Islet of Langerhans (tissue), 1 donor: ENCODE data around the gene ST3GAL4.
"Not testable (repeated sequence)": the region's sequence is repeated elsewhere in the genome, so short reads cannot be mapped to it uniquely, and the experiment has no call there.

Experiments
- FAIRE-seq: peaks from one replicate; lab custom pipeline; 2011; peaks lifted over from hg19 to GRCh38; lab: Jason Lieb, UNC

ST3GAL4 gene

GRCh38 chr11:126347751-126348668, 7.5 kb upstream of the ST3GAL4 start:
- FAIRE-seq: no peak

GRCh38 chr11:126348806-126349582, 6.5 kb upstream of the ST3GAL4 start:
- FAIRE-seq: no peak

- no peak for FAIRE-seq
These were observed 4.7 kb upstream of the ST3GAL4 start for GRCh38 chr11:126350836-126351235.

GRCh38 chr11:126352163-126352562, 3.3 kb upstream of the ST3GAL4 start:
- no peak for FAIRE-seq

GRCh38 chr11:126352934-126353801, 2.3 kb upstream of the ST3GAL4 start:
- no peak for FAIRE-seq

DNA sequence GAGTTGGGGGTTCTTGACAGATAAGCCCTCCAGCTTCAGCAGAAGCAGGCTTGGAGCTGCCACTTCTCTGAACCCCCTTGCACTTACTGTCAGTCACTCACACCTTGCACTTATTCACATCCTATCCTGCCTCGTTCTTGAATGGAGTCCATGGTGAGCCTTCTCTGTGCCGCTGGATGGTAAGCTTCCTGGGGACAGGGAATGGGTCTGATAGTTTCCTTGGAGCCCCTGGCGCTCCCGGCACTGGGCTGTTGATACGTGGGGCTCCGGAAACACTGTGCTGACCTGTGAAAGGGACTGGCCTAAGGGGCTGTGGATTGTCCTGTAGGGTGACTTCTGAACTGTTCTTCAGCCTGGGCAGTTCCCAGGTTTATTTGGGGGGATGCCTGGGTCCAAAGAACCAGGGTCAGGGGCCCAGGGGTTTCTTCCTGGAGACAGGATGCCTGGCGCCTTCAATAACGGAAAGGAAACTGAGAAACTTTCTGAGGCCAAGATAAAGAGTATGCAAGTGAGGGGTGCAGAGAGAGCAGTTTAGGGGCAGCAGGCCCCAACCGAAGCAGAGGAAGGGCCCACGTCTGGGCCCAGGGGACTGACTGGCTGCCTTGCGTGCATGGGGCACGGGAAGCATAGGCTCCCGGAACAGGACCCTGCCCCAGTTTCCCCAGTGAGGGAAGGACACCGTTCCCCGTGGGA, 709 bp upstream of the ST3GAL4 start:
- no peak for FAIRE-seq

DNA sequence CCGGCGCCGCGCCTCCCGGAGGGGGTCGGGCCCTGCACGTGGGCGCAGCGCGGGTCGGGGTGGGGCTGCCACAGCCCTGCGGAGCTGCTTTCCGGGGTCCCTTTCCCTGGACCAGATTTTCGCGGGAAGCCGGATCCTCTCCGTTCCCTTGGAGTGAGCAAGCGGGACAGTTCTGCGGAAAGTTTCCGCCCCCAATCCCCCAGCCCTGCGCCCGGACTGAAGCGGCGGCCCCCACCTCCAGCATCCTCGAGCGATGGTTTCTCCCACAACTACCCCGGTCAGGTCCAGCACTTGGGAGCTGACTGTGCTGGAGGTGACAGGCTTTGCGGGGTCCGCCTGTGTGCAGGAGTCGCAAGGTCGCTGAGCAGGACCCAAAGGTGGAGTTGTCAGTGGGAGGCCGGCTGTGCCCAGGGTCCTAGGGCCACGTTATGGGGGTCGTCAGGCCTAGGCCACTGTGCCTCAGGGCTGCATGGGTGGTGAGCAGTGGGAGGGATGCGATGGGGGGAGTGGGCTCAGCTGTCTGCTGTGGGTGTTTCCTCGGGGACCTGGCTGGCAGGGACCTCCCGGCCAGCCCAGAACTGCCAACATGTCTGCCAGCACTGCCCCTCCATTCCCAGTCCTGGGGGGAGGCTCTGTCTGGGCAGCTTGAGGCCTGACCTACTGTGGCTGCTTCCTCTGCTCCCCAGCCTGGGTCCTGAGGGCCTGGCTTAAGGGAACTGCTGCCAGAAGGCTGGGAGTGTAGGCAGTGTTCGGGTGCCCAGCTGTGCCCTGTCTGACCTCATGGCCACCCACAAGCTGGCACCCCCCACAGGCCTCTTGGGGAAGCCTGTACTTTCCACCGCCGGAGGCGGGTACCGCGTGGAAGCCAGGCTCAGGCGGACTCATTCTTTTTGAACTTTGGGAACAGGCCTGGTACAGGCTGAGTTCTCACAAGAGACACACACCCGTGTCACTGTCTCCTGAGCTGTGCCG, 726 bp downstream of the ST3GAL4 start:
- FAIRE-seq: no peak

DNA sequence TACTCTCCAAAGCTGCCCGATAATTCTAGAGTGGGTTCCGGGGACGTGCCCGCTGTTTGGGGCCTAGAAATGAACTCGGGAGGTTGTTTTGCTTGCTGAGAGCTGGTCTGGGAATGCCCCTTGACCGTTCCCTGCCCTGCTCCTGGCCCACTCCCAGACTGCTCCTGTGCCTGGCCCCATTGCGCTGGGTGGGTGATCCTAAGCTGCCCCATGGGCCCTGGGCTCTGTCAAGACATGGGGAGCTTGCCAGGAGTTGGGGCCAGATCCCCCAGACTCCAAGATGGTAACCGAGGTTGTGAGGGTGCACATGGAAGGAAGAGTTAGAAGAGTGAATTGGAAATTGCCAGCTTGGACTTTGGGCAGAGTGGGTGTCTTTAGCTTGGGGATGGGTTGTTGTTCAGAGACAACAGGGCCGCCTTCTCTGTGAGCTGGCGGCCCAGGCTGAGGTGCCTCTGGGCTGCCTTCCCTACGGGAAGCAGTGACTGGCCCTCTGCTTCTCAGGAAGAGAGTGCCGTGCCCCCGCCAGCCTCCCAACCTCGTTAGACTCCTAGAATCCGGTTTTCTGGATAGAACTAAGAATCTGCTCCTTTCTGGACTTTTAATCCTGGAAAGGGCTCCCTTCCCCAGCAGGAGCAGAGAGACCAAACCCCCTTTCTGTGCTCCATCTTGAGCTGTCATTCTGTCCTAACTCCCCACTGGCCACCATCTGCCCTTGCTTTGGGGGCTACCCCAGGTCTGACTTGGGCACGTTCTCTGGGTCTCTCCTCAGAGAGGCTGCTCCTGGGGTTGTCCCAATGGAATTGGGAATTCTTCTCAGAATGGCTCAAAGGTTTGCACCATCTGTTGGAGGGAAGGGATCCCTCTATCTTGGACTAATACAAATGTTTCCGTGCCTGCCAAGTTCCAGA, 1.8 kb downstream of the ST3GAL4 start:
- FAIRE-seq: no peak

DNA sequence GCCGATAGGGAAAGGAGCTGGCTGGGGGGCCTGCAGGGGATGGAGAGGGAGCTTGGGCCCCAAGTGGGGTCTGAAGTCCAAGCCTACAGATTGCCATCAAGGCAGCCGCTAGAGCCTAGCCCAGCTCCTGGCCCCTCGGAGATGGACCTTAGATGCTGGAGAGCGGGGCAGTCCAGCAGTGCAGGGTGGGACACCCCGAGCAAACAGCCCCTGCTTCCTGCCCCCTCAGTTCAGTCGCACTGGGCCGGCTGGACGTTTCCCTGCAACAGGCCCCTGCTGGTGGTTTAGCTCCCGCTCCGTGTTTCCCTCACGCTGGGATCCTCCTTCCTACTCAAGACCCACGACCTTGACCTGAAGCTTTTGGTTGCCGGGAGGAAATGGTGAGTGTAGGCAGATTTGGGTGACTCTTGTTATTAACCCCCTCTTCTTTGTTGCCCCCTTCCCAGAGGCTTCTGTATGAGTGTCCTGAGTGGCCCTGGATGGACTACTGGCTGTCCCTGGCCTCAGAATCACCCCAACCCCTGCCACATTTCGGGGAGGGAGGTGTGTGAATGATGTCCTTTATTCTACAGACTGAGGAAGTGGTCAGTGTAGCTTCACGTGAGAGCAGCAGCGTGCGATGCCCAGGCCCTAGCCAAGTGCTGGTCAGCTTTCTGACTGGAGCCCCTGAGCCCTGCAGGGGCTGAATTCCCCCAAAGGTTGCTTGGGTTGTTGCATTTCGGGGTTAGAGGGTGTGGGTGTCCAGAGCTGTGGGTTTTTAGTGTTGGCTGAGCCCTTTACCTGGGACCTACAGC, 2.7 kb downstream of the ST3GAL4 start:
- FAIRE-seq: no peak

DNA sequence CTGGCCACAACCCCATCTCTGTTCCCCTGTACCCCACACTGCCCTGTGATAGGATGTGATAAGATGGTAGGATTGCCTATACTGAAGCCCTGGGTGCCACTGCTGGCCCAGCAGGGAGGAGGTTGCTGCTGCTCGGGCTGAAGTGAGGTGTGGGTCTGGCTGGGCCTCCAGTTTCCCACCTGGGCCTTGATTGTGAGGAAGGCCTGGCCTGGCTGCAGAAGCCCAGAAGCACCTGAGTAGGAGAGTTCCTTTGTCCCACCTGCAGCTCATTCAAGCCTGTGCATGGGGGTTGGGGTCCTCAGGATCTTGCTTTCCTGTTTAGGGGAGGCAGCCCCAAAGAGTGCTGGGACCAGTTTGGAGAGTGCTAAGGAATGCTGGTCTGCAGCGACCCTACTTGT, 3.3 kb downstream of the ST3GAL4 start:
- FAIRE-seq: no peak

DNA sequence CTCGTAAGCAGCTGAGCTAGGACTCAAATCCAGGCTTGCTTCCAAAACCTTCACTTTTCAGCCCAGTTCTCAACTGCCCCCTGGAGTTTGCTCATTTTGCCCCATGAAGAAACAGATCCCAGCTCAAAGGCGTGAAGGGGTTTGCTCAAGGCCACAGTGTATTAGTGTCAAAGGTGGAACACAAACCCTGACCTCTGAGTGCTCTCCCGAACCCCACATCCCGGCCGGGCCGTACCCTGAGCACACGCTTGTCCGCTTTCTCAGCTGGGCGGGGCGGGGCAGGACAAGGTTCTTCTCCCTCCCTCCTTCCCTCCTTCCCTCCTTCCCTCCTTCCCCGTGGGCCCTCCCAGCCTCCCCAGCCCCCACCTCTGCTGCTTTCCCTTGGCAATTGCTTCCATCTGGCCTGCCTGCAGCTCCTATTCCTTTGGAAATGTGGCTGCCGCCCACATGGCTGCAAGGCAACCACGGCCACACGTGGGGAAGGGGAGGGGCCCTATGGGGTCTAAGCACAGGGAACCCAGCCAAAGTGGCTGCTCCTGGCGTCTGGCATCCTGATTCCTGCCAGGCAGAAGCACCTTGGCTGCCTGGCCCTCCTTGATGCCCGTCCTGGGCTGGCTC, 4.1 kb downstream of the ST3GAL4 start:
- FAIRE-seq: no peak

DNA sequence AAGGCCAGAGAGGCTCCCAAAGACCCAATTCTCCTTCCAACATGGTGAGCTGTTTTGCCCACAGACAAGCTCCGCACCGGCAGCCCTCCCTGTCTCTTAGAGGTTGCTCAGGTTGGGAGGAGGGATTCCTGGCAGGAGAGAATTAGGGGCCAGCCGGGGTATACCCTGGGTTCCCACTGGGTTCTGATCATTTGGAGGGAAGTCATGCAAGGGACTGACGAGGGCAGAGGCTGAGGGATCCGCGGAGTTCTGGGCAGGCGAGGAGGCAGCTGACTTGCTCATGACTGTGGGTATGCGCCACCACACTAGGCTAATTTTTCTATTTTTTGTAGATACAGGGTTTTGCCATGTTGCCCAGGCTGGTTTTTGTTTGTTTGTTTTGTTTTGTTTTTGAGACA, 4.6 kb downstream of the ST3GAL4 start:
- no peak for FAIRE-seq

- FAIRE-seq: no peak
These were observed 5.9 kb downstream of the ST3GAL4 start for GRCh38 chr11:126361400-126361799.

DNA sequence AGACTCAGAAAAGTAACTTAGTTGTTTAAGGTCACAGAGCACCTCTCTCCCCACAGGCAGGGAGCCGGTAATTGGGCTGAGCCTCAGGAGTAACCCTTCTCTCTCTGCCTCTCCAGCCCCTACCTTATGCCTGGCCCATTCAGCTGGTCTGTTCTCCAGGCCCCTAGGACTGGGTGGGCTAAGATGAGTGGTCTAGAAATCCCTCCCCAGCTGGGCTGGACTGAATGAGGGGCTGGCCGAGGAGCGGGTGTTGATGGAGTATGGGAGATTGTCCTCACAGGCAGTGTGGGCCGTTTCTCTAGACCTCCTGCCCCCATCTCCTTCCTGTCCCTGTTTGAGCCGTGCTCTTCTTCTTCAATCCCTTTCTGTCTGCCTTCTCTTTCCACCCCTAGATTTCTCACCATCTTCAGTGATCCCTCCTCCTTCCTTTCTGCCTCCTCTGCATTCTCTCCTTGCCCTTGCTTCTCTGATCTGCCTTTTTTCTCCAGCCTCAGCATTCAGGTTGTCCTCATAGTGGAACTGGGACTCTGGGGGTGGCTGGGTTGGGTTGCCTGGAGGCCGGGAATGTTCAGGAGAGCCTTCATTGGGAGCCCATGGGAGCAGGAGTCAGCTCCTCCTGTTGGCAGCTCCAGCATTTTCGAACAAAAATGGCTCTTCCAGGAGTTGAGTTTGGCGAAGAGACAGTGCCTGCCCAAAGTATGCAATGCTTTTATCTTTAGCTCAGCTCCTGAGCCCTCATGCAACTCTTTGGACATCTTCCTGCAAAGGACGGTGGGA, 7.6 kb downstream of the ST3GAL4 start:
- FAIRE-seq: no peak

- no peak for FAIRE-seq
These were observed 8.3 kb downstream of the ST3GAL4 start for GRCh38 chr11:126363706-126364248.

GRCh38 chr11:126364735-126365134, 9.2 kb downstream of the ST3GAL4 start:
- not testable (repeated sequence) for FAIRE-seq

GRCh38 chr11:126365508-126365907, 10.0 kb downstream of the ST3GAL4 start:
- not testable (repeated sequence) for FAIRE-seq
